ENCODE results near the gene SLC25A36.

DNA sequence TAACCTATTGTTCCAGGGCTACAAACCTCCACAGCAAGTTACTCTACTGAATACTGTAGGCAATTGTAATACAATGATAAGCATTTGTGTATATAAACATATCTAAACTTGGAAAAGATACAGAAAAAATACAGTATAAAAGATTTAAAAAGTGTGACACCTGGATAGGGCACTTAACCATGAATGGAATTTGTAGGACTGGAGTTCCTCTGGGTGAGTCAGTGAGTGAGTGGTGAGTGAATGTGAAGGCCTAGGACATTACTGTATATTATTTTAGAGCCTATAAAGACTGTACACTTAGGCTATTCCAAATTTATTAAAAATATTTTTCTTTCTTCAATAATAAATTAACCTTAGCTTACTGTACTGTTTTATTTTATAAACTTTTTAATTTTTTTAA, 38.4 kb upstream of the SLC25A36 start:
- TF ChIP-seq POLR2A (IDR thresholded peaks at IDR 0.05) (no peak), CTCF (IDR thresholded peaks at IDR 0.05) (no peak), POLR2AphosphoS5 (IDR thresholded peaks at IDR 0.05) (no peak)
